Urinary bladder (tissue), 4 donors: ENCODE data around the gene OTUD4. TPM values are rescaled to one million over a fixed set of nuclear protein-coding genes. Genes with fewer than 3 reads are reported as not detected.
"Not testable (repeated sequence)": the region's sequence is repeated elsewhere in the genome, so short reads cannot be mapped to it uniquely, and the experiment has no call there.

Experiments
- DNase-seq: peaks from one replicate; pipeline ENCODE4 v3.0.0-alpha.2; 2015; ENCODE audit errors: extremely low spot score
- H3K27ac ChIP-seq: one replicate; pipeline ENCODE4 v1.5.1; 2013; ENCODE audit warnings: low read depth, mild to moderate bottlenecking, moderate library complexity
- H3K36me3 ChIP-seq: one replicate; pipeline ENCODE4 v1.6.1; 2013; ENCODE audit warnings: mild to moderate bottlenecking, moderate library complexity; ENCODE audit not compliant: insufficient read depth
- H3K4me1 ChIP-seq: one replicate; pipeline ENCODE4 v1.6.1; 2013; ENCODE audit warnings: mild to moderate bottlenecking, moderate library complexity; ENCODE audit not compliant: insufficient read depth
- H3K4me3 ChIP-seq: one replicate; pipeline ENCODE4 v1.5.1; 2013; ENCODE audit warnings: low read depth, low read length
- WGBS: extraction: QIAGEN DNeasy Blood & Tissue Kit; methylation state at CpG from one replicate; pipeline ENCODE4 v1.1.7; 2013; 5-methylcytosine and 5-hydroxymethylcytosine counted together
- polyA plus RNA-seq: library from polyadenylated mRNA; stranded (reverse); fragments of 200-250 nt; gene quantifications from one replicate; pipeline ENCODE4 v1.2.3, GENCODE V29; 2013
- total RNA-seq: library from RNA; depleted of rRNA; stranded (reverse); fragments of >200 nt; gene quantifications from one replicate; pipeline ENCODE4 v1.2.3, GENCODE V29; 2014
- donor health status: healthy with polysubstance abuse.
- donor health status: healthy.

Gene OTUD4
- total and polyA plus RNA-seq, 2 donors: 14.6 to 60.5 TPM

DNA sequence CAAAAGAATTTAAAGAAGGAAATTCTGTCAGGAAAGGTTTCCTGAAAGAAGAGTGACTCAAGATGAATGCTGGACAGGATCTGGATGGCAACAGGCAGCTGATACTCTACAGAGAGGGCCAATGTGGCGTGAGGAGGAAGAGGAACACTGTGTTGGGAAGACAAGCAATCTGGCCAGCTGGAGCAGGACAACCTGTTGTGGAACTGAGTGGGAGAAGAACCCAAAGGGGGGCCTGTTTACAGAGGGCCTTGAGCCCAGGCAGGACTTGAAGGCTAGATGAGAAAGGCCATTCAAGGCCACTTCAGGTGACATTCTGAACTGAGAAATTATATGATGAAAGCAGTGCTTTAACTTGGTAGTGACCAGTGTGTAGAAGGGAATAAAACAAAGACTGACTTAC is 8.5 kb downstream of the OTUD4 start:
- Histone ChIP-seq H3K4me1 (no peaks in the 10 kb centered on the region), H3K4me3 (no peak overlapping the region), H3K27ac (no peak overlapping the region), H3K36me3 (no peaks in the 10 kb centered on the region)
- WGBS: 93% methylated on average over 1 of the region's 1 CpG
- DNase-seq: no peak

- no peaks in the 10 kb centered on the region for H3K36me3 ChIP-seq
- H3K4me1 ChIP-seq: no peaks in the 10 kb centered on the region
- no peak overlapping the region for H3K4me3 ChIP-seq
- DNase-seq: no peak
- H3K27ac ChIP-seq: no peak overlapping the region
- 88% methylated on average over 1 of the region's 1 CpG for WGBS
Measured at GRCh38 chr4:145170223-145170622, 10.2 kb downstream of the OTUD4 start.

GRCh38 chr4:145168581-145169187 is 11.7 kb downstream of the OTUD4 start:
- Histone ChIP-seq H3K36me3 (no peaks in the 10 kb centered on the region), H3K27ac (no peak overlapping the region), H3K4me1 (no peaks in the 10 kb centered on the region), H3K4me3 (no peak overlapping the region)
- DNase-seq: no peak
- WGBS: 91% methylated on average over 2 of the region's 2 CpGs

- no peaks in the 10 kb centered on the region for H3K36me3 ChIP-seq
- H3K4me3 ChIP-seq: no peak overlapping the region
- no peaks in the 10 kb centered on the region for H3K4me1 ChIP-seq
- no peak overlapping the region for H3K27ac ChIP-seq
- 98% methylated on average over 2 of the region's 2 CpGs for WGBS
- no peak for DNase-seq
Measured at GRCh38 chr4:145167887-145168286, 12.5 kb downstream of the OTUD4 start.

DNA sequence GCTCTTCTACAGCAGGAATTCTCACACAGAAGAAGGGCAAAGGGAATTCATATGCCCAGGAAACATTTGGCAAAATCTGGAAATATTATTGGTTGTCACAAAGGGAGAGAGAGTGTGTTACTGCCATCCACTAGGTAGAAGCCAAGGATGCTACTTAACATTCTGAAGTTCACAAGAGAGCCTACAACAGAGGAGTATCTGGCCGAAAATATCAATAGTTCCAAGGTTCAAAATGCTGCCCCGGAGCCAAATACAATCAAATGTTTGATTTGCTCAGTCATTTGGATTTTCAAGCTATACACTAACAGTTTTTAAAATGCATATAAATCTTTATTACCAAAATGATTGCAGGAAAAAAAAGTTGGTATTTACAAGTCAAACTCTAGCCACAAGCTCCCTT is 18.8 kb downstream of the OTUD4 start:
- H3K27ac ChIP-seq: no peak overlapping the region
- no peaks in the 10 kb centered on the region for H3K36me3 ChIP-seq
- 48% methylated on average over 2 of the region's 2 CpGs for WGBS
- no peaks in the 10 kb centered on the region for H3K4me1 ChIP-seq
- no peak for DNase-seq
- no peak overlapping the region for H3K4me3 ChIP-seq

DNA sequence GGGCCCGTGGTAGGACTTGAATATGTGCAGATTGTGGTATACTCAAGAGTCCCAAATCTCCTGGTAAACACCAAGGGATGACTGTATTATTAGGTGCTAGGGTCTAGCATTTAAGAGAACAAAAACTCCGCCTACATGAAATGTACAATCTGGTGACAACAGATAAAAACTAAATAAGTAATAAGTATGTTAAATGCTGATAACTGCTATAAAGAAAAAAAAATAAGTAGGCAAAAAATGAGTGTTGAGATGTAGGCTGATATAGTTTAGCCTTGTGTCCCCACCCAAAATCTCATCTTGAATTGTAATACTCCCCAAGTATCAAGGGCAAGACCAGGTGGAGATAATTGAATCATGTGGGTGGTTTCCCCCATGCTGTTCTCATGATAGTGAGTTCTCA is 23.4 kb downstream of the OTUD4 start:
- H3K27ac ChIP-seq: no peak overlapping the region
- no peaks in the 10 kb centered on the region for H3K36me3 ChIP-seq
- no peaks in the 10 kb centered on the region for H3K4me1 ChIP-seq
- no peak for DNase-seq
- H3K4me3 ChIP-seq: no peak overlapping the region
- 88% methylated on average over 2 of the region's 2 CpGs for WGBS

DNA sequence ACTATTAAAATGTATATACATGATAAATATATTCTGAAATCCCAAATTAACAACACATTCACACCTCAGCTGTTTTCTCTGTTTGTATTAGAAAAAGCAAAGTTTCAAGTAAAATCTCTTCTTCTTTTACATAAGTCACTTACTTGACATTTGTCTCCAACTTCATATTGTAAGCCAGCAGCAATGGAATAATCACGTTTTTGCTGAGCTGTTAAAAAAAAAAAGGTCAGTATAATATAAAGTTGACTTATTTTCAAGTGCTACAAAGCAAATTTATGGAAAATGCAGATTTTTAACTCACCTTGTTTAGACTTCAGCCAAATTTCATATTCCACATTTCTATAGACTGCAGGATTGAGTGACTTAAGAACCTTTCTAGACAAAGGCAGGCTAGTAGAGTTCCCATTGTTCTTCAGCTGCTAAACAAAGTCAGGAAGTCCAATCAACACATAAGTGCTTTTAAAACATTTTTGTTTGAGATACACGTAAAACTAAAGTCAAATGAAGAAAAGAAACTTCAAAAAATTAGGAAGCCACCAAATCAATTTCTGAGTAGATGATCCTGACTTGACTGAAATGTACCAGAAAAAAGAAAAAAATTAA is 25.0 kb downstream of the OTUD4 start:
- H3K36me3 ChIP-seq: no peaks in the 10 kb centered on the region
- no peaks in the 10 kb centered on the region for H3K4me1 ChIP-seq
- no peak for DNase-seq
- WGBS: 80% methylated on average over 2 of the region's 2 CpGs
- H3K4me3 ChIP-seq: no peak overlapping the region
- H3K27ac ChIP-seq: no peak overlapping the region

DNA sequence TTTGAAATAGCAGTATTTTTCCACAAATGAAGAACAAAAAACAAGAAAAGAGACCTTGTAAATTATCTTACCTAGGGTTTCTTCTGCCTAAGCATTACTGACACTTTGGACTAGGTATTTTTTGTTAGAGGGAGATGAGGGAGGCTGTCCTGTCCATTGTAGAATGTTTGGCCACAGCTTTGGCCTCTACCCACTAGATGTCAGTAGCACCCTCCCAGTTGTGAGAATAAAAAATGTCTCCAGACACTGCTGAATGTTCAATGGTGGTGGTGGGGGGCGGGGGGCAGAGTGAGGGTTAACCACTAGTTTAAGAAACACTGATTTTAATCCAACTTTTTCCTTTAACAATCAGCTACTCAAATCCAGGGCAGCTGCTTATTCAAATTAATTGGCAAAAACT is 25.8 kb downstream of the OTUD4 start:
- WGBS: 88% methylated on average over 1 of the region's 1 CpG
- H3K36me3 ChIP-seq: no peaks in the 10 kb centered on the region
- DNase-seq: no peak
- no peak overlapping the region for H3K27ac ChIP-seq
- H3K4me1 ChIP-seq: no peaks in the 10 kb centered on the region
- H3K4me3 ChIP-seq: no peak overlapping the region

GRCh38 chr4:145153904-145154298 is 26.5 kb downstream of the OTUD4 start:
- Histone ChIP-seq H3K4me3 (no peak overlapping the region), H3K4me1 (no peaks in the 10 kb centered on the region), H3K27ac (no peak overlapping the region), H3K36me3 (no peaks in the 10 kb centered on the region)
- no peak for DNase-seq
- WGBS: 71% methylated on average over 1 of the region's 1 CpG

GRCh38 chr4:145153181-145153903 is 27.0 kb downstream of the OTUD4 start:
- no peak overlapping the region for H3K27ac ChIP-seq
- WGBS: 86% methylated on average over 2 of the region's 2 CpGs
- no peaks in the 10 kb centered on the region for H3K36me3 ChIP-seq
- no peak for DNase-seq
- no peaks in the 10 kb centered on the region for H3K4me1 ChIP-seq
- no peak overlapping the region for H3K4me3 ChIP-seq

DNA sequence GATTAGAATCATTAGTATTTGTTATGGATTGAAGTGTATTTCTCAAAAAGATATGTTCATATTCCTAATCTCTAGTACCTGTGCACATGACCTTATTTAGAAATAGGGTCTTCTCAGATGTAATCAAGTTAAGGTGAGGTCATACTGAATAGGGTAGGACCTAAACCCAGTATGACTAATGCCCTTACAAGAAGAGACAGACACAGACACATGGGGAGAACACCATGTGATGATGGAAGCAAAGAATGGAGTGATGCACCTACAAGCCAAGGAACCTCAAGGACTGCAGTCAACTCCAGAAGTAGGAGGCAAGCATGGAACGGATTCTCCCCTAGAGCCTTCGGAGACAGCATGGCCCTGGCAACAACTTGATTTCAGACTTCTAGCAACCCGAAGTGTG is 31.4 kb downstream of the OTUD4 start:
- Histone ChIP-seq H3K36me3 (peaks cover 2% of the 10 kb centered on the region), H3K4me1 (no peaks in the 10 kb centered on the region), H3K27ac (no peak overlapping the region), H3K4me3 (no peak overlapping the region)
- DNase-seq: no peak
- 97% methylated on average over 3 of the region's 3 CpGs for WGBS

DNA sequence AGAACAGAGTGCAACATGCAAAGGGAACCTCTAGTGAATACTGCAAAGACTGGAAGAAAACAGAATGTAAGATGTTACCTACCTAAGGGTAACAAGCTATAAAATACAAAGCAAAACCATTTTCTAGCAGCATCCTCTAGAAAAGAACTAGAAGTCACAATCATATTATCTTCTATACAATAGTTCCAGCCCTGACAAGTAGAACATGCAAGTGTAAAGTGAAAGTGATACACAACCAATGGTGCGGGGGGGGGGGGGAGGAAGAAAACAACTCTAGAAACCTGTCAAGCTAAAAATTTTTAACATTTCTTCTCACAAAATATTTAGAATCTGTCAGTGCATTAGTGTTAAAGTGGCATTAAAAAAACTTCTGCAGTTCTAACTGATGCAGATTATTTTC is 44.2 kb downstream of the OTUD4 start:
- not testable (repeated sequence) for DNase-seq, H3K4me3 ChIP-seq, H3K4me1 ChIP-seq, H3K27ac ChIP-seq, H3K36me3 ChIP-seq
- 60% methylated on average over 1 of the region's 1 CpG for WGBS

DNA sequence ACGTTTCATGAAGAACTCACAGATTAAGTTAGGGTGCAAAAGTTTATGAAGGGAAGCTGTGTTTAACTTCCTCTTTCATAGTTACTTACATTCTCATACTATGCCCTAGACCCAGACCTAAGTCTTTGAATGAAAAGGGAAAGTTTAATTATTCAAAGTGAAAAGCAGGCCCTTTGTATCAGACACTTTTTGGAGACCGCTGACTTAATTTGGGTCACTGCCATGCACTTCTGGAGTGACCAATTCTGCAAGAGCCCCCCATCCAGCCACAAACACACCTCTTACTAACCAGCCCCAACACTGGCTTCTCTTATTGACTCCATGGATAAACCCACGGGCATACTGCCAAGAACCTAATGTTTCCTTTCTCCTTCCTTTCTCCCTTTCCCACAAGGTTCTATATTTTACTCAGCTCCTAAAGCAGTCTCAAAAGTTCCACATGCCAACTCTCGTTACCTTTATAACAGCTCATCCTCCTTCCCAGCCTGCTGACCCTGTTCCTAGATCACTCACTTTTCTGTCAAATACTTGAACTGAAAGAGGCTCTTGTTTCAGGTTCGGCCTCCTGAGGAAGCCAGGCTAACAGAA is 47.8 kb downstream of the OTUD4 start:
- Histone ChIP-seq H3K36me3 (no peaks in the 10 kb centered on the region), H3K4me1 (no peaks in the 10 kb centered on the region), H3K27ac (no peak overlapping the region), H3K4me3 (no peak overlapping the region)
- 69% methylated on average over 5 of the region's 5 CpGs for WGBS
- no peak for DNase-seq

DNA sequence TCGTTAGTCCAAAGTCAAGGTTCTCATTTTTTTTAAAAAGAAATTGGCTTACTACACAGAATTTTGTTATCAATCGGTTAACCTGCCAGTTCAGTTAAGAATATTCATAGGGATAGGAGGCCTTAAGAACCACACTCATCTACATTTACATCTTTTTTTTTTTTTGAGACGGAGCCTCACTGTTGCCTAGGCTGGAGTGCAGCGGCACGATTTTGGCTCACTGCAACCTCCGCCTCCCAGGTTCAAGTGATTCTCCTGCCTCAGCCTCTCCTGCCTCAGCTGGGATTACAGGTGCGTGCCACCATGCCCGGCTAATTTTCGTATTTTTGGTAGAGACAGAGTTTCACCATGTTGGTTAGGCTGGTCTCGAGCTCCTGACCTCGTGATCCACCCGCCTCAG is 48.5 kb downstream of the OTUD4 start:
- 93% methylated on average over 12 of the region's 12 CpGs for WGBS
- H3K4me1 ChIP-seq: no peaks in the 10 kb centered on the region
- no peak overlapping the region for H3K4me3 ChIP-seq
- H3K36me3 ChIP-seq: peaks cover 3% of the 10 kb centered on the region
- H3K27ac ChIP-seq: no peak overlapping the region
- DNase-seq: no peak
